Dermis lymphatic vessel endothelial cell (primary cell): ENCODE data around the gene HIGD1A. TPM values are rescaled to one million over a fixed set of nuclear protein-coding genes. Genes with fewer than 3 reads are reported as not detected.

ENCODE experiments used
- total RNA-seq: library from RNA; depleted of rRNA; stranded (reverse); fragments of >200 nt; gene quantifications from 2 replicates; pipeline ENCODE4 v1.2.1, GENCODE V29; 2014

The HIGD1A gene
- total RNA-seq = 91.9 and 94.5 TPM in 2 replicates

GRCh38 chr3:42804106-42804830 is at the start of gene HIGD1A:
TSS of gene HIGD1A (minus strand) at chr3:42804490. CDS start at chr3:42794253, 10,237 bp downstream.

GRCh38 chr3:42809202-42809601 is 4.9 kb upstream of the HIGD1A start, which contains the start of gene ACKR2:
TSS of gene ACKR2 (plus strand) at chr3:42809445. CDS start at chr3:42864503, 55,058 bp downstream.

GRCh38 chr3:42772670-42773408 is 31.5 kb downstream of the HIGD1A start, which contains the start of gene CCDC13:
TSS of gene CCDC13 (minus strand) at chr3:42773253. CDS start at chr3:42758345, 14,908 bp downstream.

Other genes with a start within 250 kb of the HIGD1A start
- 84.9 and 105 TPM in 2 replicates for gene SEC22C, start 222.5 kb downstream of the HIGD1A start, total RNA-seq
- 26.6 and 36.4 TPM in 2 replicates for gene SS18L2, start 213.6 kb downstream of the HIGD1A start, total RNA-seq
- gene NKTR, start 203.8 kb downstream of the HIGD1A start, total RNA-seq = 59.2 and 62.1 TPM in 2 replicates
- gene ZBTB47, start 150.8 kb downstream of the HIGD1A start, total RNA-seq = 17.5 and 21.8 TPM in 2 replicates
- gene KLHL40, start 119.0 kb downstream of the HIGD1A start, total RNA-seq = not detected in 2 replicates
- not detected in 2 replicates for gene HHATL, start 101.7 kb downstream of the HIGD1A start, total RNA-seq
- gene CCDC13, start 31.2 kb downstream of the HIGD1A start, total RNA-seq = 0.22 and 0.26 TPM in 2 replicates
- gene ACKR2, start 5.0 kb upstream of the HIGD1A start, total RNA-seq = 5.4 and 12.5 TPM in 2 replicates
- not detected in 2 replicates for gene CYP8B1, start 71.4 kb upstream of the HIGD1A start, total RNA-seq
- gene ZNF662, start 101.7 kb upstream of the HIGD1A start, total RNA-seq = 0.33 and 2.1 TPM in 2 replicates
- under 0.01 and 0.09 TPM in 2 replicates for gene GASK1A, start 174.8 kb upstream of the HIGD1A start, total RNA-seq